Stimulated activated CD8-positive, alpha-beta memory T cell treated with anti-CD3 and anti-CD28 coated beads, Interleukin-12 subunit alpha, Interleukin-12 subunit beta, amount 100 ng/mL, for 1 hour (primary cell): ENCODE data around the gene PKN1.

Experiments
- DNase-seq: peaks from one replicate; pipeline ENCODE4 v3.0.0-alpha.2; 2020; ENCODE audit warnings: low read depth

PKN1 gene

DNA sequence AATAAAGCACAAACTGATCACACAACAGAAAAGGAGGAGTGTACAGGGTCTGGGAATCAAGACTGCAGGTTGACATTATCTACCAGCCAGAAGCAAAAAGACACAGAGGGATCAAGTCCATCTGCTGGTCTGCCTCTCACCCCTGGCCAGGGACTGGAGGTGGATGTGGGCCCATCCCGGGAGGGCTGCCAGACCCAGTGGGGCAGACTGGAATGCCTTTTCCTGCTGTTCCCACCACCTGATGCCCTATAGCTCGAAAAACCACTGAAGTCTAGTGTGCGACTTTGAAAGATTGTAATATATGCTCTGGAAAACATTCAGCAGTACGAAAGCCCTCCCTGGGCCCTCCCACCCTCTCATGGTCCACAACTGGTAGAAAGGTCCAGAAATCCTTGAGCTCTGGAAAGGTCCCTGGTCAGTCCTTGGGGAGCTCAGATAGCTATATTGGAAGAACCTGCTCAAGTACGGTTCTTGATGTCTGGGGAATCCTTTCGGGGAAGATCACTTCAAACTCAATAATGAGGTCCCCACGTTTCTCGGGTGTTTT lies 82.5 kb downstream of the PKN1 start:
- DNase-seq: no peak

DNA sequence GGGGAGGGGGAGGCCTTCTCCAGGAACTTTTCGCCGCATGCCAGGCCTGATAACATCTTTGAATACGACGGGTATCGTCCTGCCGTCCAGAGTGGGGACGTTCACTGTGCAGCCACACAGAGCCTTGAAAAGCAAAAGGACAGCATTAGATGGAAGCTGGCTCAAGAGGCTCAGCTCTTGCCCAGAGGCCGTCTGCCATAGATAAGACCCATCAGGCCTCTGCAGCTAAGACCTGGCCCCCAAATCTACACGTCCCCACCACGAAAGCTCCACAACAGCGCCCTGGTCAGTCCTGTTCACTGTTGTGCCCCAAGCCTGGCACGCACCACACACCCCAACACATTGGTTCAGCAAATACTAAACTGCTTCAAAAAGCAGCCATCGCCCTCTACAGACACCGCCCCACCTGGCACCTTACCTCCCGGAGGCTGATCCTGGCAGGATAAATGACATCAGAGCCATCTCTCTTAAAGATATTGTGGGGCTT lies 83.0 kb downstream of the PKN1 start:
- no peak for DNase-seq

DNA sequence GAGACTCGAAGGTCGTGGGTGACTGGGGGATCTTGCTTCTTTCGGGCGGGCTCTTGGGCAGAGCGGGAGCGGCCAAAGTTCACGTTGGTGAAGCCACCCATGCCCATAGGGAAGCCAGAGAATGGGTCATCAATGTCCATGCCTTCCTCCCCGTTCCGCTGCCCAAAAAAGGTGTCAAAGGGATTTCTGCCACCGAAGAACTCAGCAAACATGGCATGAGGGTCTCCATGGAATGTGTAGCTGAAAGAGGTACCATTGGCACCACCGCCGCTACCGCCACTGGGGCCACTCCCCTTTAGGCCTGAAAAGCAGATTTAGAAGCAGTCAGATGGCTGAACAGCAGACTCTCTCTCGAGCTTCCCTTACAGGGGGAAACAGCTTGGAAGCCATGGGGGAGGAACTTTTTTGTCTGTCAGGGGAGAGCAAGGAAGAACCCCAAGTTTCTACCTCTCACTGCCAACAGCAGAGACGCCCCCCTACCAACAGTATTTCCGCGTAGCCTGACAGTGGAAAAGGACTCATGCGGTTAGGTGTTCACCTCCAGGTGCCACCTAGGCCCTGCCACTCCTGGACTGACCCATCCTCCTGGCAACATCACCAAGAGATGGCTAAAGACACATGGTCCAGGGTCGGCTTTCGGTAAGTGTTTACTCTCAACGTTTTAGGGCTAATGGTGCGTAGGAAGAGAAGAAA lies 83.8 kb downstream of the PKN1 start:
- no peak for DNase-seq

DNA sequence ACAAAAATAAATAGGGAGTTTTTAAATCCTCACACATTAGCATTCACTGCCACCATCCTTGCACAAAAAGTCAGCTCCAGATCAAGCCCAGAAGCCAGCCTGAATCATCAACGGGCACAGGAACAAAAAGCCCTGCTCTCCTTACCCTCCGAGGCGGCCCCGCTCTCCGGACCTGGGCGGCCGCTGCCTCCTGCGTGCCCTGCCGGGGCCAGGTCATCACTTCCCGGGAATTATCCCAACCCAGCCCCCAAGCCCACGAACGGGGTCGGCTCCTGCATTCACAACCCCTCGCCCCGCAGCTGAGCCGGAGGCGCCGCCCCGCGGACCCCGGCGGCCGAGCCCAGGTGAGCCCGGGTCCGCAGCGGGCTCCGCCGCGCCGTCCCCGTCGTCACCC lies 84.3 kb downstream of the PKN1 start:
- DNase-seq: no peak

DNA sequence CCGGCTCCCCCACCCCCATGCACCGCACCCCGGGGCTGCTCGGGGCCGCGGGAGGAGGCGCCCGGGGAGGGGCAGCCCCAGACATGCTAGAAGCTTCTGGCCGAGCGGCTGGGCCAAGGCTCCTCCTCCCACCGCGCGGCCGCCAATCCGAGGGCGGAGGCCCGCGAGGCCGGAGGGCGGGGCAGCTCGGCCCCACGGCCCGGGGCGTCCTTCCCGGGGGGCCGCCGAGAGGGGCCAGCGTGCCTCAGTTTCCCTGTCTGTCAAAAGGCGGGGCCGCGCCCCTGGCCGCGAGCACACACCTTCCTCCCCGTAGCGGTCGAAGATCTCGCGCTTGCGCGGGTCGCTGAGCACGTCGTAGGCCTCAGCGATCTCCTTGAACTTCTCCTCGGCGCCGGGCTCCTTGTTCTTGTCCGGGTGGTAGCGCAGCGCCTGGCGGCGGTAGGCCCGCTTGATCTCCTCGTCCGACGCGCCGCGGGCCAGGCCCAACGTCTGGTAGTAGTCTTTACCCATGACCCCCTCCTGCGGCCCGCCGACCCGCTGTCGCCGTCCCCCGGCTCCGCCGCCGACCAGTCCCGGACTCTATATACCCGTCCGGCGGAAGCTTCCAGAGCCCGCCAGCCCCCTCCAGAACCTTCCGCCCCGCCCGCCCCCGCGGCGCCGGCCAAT lies 84.9 kb downstream of the PKN1 start, which contains the start of gene DNAJB1:
Gene DNAJB1, minus strand, starts transcription at position 558 of the 666 bp plus-strand sequence. Its CDS starts 48 bp downstream, at position 510.
- DNase-seq: no peak

DNA sequence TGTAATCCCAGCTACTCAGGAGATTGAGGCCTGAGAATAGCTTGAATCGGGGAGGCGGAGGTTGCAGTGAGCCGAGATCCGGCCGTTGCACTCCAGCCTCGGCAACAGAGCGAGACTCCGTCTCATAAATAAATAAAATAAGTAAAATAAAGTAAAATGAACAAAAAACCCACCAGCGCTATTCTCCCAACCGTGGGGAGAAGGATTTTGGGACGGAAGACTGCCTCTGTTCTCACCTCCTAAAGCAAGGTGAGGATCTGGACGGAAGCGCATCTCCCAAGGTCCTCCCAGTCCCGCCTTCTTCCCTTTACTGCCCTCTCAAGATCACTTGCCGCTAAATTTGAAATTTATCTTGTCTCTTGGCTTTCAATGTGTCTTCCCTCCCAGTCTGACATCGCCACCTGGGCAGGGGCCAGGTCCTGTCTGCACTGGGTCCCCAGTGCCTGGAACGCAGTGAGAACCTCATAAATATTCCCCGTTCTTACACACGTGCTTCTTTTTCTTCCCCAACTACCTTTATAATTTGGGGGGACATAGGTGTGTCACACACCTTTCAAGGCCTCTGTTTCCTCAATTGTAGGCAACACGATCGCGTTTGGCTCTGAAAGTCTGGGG lies 86.2 kb downstream of the PKN1 start:
- no peak for DNase-seq

DNA sequence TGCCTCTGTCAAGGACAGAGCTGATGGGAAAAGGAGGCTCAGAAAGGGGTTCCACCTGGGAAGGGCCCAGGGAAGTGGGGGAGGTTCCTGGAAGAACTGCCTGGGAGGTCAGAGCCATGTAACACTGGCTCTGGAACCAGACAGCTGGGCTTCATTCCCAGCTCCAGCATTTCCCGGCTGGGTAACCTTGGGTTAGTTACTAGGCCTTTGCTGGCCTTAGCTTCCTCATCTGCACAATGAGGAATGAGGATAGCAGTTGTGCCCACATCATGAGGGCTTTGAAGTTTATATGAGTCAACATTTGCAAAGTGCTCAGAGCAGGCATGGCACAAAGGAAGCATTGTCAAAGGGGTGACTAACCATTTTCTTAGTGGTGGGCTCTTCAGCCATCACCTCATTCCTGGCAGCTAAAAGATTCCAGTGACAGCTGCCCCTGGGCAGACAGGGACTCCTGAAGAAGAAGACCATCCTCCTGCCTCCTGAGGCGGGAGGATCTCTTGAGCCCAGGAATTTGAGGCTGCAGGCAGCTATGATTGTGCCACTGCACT lies 86.8 kb downstream of the PKN1 start:
- DNase-seq: no peak

DNA sequence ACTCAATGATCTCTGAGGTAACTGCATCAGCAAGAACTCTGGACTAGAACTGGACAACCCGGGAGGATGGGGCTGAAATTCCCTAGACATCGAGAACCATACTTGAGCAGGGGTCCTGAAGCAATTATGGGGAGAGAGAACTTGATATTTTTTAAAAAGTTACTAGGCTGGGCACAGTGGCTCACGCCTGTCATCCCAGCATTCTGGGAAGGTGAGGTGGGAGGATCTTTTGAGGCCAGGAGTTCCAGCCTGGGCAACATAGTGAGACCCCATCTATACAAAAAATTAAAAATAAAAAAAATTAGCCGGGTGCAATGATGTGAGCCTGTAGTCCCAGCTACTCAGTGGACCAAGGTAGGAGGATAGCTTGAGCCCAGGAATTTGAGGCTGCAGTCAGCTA lies 87.4 kb downstream of the PKN1 start:
- DNase-seq: no peak
